WTC11 (cell line): ENCODE measurements around the gene STK32B.

ENCODE experiments used
- SMAD3 ChIP-seq: sonication (generic); formaldehyde crosslinking; IDR thresholded peaks from 2 replicates; pipeline ENCODE4 v1.8.0; 2022; ENCODE audit warnings: missing genetic modification reagents, mild to moderate bottlenecking, borderline replicate concordance
- ZNF396 ChIP-seq: fragments of 250-450 bp; sonication (Bioruptor Pico); IDR thresholded peaks from 2 replicates; pipeline ENCODE4 v1.8.0; 2021; ENCODE audit warnings: mild to moderate bottlenecking, moderate library complexity, borderline replicate concordance
- TF ChIP-seq, protein P1 (sequence below): fragments of 200-600 bp; IDR thresholded peaks from 2 replicates; pipeline ENCODE4 v1.8.0; 2022; ENCODE audit warnings: antibody characterized with exemption
- TF ChIP-seq, protein P2 (sequence below): sonication (generic); formaldehyde crosslinking; IDR thresholded peaks from 2 replicates; pipeline ENCODE4 v1.8.1; 2022; ENCODE audit warnings: low read depth, mild to moderate bottlenecking, moderate library complexity, missing genetic modification reagents, borderline replicate concordance
- TF ChIP-seq, protein P3 (sequence below): sonication (generic); formaldehyde crosslinking; IDR thresholded peaks from 2 replicates; pipeline ENCODE4 v1.8.0; 2022; ENCODE audit warnings: mild to moderate bottlenecking, missing genetic modification reagents

DNA sequence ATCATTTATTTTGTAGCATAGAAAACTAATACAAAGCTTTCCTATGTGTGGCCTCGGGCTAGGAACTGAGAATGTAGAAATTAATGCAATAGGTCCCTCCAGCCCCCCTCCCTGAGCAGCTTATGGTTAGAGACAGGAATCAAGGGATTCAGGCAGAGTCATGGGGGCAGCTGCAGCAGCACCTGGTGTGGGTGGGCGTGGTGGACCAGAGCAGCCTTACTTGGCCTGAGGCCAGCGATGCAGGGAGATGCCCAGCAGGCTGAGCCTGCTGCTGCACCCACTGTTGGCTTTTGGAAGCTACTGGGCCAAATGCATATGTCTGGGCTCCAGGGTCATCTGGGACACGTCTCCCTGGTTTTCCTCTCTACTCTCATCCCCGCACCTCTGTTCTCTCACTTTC, 74.0 kb downstream of the STK32B start:
- TF ChIP-seq, protein P1, sequence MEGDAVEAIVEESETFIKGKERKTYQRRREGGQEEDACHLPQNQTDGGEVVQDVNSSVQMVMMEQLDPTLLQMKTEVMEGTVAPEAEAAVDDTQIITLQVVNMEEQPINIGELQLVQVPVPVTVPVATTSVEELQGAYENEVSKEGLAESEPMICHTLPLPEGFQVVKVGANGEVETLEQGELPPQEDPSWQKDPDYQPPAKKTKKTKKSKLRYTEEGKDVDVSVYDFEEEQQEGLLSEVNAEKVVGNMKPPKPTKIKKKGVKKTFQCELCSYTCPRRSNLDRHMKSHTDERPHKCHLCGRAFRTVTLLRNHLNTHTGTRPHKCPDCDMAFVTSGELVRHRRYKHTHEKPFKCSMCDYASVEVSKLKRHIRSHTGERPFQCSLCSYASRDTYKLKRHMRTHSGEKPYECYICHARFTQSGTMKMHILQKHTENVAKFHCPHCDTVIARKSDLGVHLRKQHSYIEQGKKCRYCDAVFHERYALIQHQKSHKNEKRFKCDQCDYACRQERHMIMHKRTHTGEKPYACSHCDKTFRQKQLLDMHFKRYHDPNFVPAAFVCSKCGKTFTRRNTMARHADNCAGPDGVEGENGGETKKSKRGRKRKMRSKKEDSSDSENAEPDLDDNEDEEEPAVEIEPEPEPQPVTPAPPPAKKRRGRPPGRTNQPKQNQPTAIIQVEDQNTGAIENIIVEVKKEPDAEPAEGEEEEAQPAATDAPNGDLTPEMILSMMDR = no peak
- TF ChIP-seq SMAD3 (no peak), ZNF396 (CRISPR knock-in tag) (no peak)
- TF ChIP-seq, protein P2, sequence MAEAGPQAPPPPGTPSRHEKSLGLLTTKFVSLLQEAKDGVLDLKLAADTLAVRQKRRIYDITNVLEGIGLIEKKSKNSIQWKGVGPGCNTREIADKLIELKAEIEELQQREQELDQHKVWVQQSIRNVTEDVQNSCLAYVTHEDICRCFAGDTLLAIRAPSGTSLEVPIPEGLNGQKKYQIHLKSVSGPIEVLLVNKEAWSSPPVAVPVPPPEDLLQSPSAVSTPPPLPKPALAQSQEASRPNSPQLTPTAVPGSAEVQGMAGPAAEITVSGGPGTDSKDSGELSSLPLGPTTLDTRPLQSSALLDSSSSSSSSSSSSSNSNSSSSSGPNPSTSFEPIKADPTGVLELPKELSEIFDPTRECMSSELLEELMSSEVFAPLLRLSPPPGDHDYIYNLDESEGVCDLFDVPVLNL (CRISPR knock-in tag) = no peak
- TF ChIP-seq, protein P3, sequence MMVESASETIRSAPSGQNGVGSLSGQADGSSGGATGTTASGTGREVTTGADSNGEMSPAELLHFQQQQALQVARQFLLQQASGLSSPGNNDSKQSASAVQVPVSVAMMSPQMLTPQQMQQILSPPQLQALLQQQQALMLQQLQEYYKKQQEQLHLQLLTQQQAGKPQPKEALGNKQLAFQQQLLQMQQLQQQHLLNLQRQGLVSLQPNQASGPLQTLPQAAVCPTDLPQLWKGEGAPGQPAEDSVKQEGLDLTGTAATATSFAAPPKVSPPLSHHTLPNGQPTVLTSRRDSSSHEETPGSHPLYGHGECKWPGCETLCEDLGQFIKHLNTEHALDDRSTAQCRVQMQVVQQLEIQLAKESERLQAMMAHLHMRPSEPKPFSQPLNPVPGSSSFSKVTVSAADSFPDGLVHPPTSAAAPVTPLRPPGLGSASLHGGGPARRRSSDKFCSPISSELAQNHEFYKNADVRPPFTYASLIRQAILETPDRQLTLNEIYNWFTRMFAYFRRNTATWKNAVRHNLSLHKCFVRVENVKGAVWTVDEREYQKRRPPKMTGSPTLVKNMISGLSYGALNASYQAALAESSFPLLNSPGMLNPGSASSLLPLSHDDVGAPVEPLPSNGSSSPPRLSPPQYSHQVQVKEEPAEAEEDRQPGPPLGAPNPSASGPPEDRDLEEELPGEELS = no peak
